Measurements from ENCODE around the gene DAW1. TPM values are rescaled to one million over a fixed set of nuclear protein-coding genes. Genes with fewer than 3 reads are reported as not detected.
A peak's percentile ranks its signal among the peaks of the same experiment; 100 is the strongest.

Gene DAW1
- total and polyA plus RNA-seq, 2 of the 13 experiments (the other 11 are each of a cell fraction or from before 2014, with no cell fraction given) = not detected

DNA sequence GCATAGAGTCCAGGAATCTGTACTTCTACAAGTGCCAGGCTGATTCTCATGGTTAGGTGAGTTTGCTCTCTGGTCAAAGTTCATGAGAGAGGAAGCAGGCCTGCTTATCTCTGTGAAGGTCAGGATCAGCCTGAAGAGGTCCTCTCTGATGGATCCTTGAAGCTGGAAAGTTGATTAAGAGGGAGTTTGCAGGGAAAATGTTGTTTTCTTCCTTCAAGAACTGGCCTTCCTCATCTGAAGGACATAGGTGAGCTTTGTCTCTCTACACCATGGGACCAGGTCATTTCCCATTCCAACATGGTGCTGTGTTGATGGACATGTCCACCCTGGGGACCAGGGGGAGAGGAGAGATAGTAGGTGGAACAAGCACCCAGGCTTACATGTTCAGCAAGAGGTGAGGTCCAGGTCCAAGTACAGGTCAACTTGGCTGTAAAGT, 42.9 kb upstream of the DAW1 start (continued):
- TF ChIP-seq ZBTB20 (CRISPR knock-in tag; IDR thresholded peaks at IDR 0.05; ENCODE audit: borderline replicate concordance, low read depth) (no peak), MAF1 (CRISPR knock-in tag; IDR thresholded peaks at IDR 0.05; ENCODE audit: borderline replicate concordance) (no peak), MBNL3 (CRISPR knock-in tag; conservative IDR thresholded peaks at IDR 0.05) (no peak), RFX1 (IDR thresholded peaks at IDR 0.05) (no peak), ZNF274 (CRISPR knock-in tag; IDR thresholded peaks at IDR 0.05) (0 out of 2 replicates have a peak, but pooled peaks have one; percentile 40), JDP2 (CRISPR knock-in tag; IDR thresholded peaks at IDR 0.05; ENCODE audit: borderline replicate concordance) (no peak), HMG20A (CRISPR knock-in tag; IDR thresholded peaks at IDR 0.05; ENCODE audit: borderline replicate concordance) (peak; percentile 59; the same call in 1 of the 2 replicates), ZNF30 (CRISPR knock-in tag; IDR thresholded peaks at IDR 0.05) (no peak), ZFP36L1 (CRISPR knock-in tag; IDR thresholded peaks at IDR 0.05) (no peak), ZNF234 (CRISPR knock-in tag; conservative IDR thresholded peaks at IDR 0.05) (no peak), ADNP (CRISPR knock-in tag; IDR thresholded peaks at IDR 0.05) (no peak), STAG1 (CRISPR knock-in tag; IDR thresholded peaks at IDR 0.05) (no peak), MZF1 (CRISPR knock-in tag; IDR thresholded peaks at IDR 0.05; ENCODE audit: borderline replicate concordance) (no peak), SCMH1 (CRISPR knock-in tag; IDR thresholded peaks at IDR 0.05; ENCODE audit: borderline replicate concordance) (no peak), STAT5B (CRISPR knock-in tag; IDR thresholded peaks at IDR 0.05) (no peak), ZNF83 (CRISPR knock-in tag; IDR thresholded peaks at IDR 0.05; ENCODE audit: borderline replicate concordance) (no peak), ZNF350 (CRISPR knock-in tag; IDR thresholded peaks at IDR 0.05; ENCODE audit: borderline replicate concordance, low read depth) (no peak), HNRNPLL (IDR thresholded peaks at IDR 0.05; ENCODE audit: low read depth, low read length, poor library complexity, severe bottlenecking) (no peak), SMAD1 (CRISPR knock-in tag; IDR thresholded peaks at IDR 0.05; ENCODE audit: borderline replicate concordance, low read depth) (no peak)
- TF ChIP-seq, protein P1, sequence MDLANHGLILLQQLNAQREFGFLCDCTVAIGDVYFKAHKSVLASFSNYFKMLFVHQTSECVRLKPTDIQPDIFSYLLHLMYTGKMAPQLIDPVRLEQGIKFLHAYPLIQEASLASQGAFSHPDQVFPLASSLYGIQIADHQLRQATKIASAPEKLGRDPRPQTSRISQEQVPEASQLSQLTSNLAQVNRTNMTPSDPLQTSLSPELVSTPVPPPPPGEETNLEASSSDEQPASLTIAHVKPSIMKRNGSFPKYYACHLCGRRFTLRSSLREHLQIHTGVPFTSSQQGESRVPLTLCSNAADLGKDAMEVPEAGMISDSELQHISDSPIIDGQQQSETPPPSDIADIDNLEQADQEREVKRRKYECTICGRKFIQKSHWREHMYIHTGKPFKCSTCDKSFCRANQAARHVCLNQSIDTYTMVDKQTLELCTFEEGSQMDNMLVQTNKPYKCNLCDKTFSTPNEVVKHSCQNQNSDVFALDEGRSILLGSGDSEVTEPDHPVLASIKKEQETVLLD (CRISPR knock-in tag; IDR thresholded peaks at IDR 0.05; ENCODE audit: low read depth) = no peak
- TF ChIP-seq, protein P2, sequence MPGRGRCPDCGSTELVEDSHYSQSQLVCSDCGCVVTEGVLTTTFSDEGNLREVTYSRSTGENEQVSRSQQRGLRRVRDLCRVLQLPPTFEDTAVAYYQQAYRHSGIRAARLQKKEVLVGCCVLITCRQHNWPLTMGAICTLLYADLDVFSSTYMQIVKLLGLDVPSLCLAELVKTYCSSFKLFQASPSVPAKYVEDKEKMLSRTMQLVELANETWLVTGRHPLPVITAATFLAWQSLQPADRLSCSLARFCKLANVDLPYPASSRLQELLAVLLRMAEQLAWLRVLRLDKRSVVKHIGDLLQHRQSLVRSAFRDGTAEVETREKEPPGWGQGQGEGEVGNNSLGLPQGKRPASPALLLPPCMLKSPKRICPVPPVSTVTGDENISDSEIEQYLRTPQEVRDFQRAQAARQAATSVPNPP (CRISPR knock-in tag; IDR thresholded peaks at IDR 0.05) = no peak
- TF ChIP-seq, protein P3, sequence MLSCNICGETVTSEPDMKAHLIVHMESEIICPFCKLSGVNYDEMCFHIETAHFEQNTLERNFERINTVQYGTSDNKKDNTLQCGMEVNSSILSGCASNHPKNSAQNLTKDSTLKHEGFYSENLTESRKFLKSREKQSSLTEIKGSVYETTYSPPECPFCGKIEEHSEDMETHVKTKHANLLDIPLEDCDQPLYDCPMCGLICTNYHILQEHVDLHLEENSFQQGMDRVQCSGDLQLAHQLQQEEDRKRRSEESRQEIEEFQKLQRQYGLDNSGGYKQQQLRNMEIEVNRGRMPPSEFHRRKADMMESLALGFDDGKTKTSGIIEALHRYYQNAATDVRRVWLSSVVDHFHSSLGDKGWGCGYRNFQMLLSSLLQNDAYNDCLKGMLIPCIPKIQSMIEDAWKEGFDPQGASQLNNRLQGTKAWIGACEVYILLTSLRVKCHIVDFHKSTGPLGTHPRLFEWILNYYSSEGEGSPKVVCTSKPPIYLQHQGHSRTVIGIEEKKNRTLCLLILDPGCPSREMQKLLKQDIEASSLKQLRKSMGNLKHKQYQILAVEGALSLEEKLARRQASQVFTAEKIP (CRISPR knock-in tag; IDR thresholded peaks at IDR 0.05; ENCODE audit: borderline replicate concordance) = no peak
- TF ChIP-seq, protein P4, sequence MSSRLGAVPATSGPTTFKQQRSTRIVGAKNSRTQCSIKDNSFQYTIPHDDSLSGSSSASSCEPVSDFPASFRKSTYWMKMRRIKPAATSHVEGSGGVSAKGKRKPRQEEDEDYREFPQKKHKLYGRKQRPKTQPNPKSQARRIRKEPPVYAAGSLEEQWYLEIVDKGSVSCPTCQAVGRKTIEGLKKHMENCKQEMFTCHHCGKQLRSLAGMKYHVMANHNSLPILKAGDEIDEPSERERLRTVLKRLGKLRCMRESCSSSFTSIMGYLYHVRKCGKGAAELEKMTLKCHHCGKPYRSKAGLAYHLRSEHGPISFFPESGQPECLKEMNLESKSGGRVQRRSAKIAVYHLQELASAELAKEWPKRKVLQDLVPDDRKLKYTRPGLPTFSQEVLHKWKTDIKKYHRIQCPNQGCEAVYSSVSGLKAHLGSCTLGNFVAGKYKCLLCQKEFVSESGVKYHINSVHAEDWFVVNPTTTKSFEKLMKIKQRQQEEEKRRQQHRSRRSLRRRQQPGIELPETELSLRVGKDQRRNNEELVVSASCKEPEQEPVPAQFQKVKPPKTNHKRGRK (CRISPR knock-in tag; IDR thresholded peaks at IDR 0.05) = no peak
- TF ChIP-seq, protein P5, sequence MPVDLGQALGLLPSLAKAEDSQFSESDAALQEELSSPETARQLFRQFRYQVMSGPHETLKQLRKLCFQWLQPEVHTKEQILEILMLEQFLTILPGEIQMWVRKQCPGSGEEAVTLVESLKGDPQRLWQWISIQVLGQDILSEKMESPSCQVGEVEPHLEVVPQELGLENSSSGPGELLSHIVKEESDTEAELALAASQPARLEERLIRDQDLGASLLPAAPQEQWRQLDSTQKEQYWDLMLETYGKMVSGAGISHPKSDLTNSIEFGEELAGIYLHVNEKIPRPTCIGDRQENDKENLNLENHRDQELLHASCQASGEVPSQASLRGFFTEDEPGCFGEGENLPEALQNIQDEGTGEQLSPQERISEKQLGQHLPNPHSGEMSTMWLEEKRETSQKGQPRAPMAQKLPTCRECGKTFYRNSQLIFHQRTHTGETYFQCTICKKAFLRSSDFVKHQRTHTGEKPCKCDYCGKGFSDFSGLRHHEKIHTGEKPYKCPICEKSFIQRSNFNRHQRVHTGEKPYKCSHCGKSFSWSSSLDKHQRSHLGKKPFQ (CRISPR knock-in tag; IDR thresholded peaks at IDR 0.05; ENCODE audit: insufficient replicate concordance) = no peak

Data from HepG2 (cell line).